ENCODE data around the gene HELZ. TPM values are rescaled to one million over a fixed set of nuclear protein-coding genes. Genes with fewer than 3 reads are reported as not detected.
A peak's percentile ranks its signal among the peaks of the same experiment; 100 is the strongest.

Gene HELZ
- total RNA-seq, 6 donors from 2014 or later, result 52.1 to 166 (median 60.8) TPM

DNA sequence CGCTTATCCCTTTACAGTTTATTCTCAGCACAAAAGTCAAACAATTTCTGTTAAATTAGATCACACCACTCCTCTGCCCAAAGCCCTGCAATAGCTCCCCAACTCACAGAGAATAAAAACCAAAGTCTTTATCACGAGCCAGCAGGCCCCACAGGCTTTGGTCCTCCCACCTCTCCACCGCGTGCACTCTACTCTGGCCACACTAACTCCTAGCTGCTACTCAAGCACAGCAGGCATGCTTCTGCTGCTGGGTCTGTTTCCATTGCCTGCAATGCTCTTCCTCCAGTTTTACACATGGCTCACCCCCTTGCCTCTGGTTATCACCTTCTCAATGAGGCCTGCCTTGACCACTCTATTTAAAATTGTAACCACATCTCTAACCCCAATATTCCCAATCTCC, 27.6 kb downstream of the HELZ start:
- Histone ChIP-seq H3K4me1 (peaks cover 25 to 48% (median 30%) of the 10 kb centered on the region in 4 donors), H3K27me3 (no peaks in the 10 kb centered on the region), H3K9me3 (no peaks in the 10 kb centered on the region), H3K36me3 (peaks cover 0 to 33% (median 14%) of the 10 kb centered on the region in 4 donors), H3K27ac (no peak overlapping the region), H3K4me3 (no peak overlapping the region)
- ATAC-seq (ENCODE audit: low FRiP score in 2 of 2) (no peak), DNase-seq (no peak)
- no peak for TF ChIP-seq POLR2AphosphoS5 (IDR thresholded peaks at IDR 0.05)
- TF ChIP-seq POLR2A (IDR thresholded peaks at IDR 0.05), result no peak
- TF ChIP-seq, protein P1, sequence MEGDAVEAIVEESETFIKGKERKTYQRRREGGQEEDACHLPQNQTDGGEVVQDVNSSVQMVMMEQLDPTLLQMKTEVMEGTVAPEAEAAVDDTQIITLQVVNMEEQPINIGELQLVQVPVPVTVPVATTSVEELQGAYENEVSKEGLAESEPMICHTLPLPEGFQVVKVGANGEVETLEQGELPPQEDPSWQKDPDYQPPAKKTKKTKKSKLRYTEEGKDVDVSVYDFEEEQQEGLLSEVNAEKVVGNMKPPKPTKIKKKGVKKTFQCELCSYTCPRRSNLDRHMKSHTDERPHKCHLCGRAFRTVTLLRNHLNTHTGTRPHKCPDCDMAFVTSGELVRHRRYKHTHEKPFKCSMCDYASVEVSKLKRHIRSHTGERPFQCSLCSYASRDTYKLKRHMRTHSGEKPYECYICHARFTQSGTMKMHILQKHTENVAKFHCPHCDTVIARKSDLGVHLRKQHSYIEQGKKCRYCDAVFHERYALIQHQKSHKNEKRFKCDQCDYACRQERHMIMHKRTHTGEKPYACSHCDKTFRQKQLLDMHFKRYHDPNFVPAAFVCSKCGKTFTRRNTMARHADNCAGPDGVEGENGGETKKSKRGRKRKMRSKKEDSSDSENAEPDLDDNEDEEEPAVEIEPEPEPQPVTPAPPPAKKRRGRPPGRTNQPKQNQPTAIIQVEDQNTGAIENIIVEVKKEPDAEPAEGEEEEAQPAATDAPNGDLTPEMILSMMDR (IDR thresholded peaks at IDR 0.05), result no peak
- no peak for TF ChIP-seq EP300 (IDR thresholded peaks at IDR 0.05)
- WGBS, 2 donors, result 94 to 95% methylated on average over 4 of the region's 4 CpGs

DNA sequence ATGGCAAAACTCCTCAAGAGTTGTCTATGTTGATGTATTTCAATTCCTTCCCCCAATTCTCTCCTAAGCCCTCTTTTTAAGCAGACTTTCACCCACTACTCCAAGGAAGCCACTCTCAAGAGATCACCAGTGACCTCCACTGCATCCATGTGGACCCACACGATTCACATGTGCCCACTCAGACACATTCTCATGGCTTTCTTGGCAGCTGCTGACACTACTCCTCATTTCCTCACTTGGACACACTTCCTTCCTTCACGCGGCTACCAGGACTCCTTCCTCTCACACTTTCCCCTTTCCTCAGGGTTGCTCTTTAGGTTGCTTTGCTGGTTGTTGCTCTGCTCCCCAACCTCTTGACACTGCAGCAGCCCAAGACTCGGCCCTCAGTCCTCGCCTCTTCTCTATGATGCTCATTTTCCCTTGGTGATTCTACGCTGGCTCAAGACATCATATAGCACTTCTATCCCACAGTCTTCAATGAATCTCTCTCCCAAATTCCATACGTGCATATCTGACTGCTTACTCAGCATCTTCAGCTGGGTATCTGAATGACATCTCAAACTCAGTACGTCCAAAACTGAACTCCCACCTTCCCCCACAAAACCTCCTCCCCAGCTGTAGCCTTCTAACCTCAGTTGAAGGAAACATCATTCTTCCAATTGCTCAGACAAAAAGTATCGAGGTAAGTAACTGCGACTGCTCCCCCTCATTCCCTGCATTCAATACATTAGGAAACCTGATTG, 28.2 kb downstream of the HELZ start:
- H3K9me3 ChIP-seq, result no peaks in the 10 kb centered on the region
- H3K27ac ChIP-seq, result no peak overlapping the region
- DNase-seq, result no peak
- no peak for ATAC-seq (ENCODE audit: low FRiP score in 2 of 2)
- no peak for TF ChIP-seq POLR2AphosphoS5 (IDR thresholded peaks at IDR 0.05)
- no peak for TF ChIP-seq POLR2A (IDR thresholded peaks at IDR 0.05)
- TF ChIP-seq, protein P1 (IDR thresholded peaks at IDR 0.05), result no peak
- TF ChIP-seq EP300 (IDR thresholded peaks at IDR 0.05), result no peak
- H3K27me3 ChIP-seq, result no peaks in the 10 kb centered on the region
- H3K4me1 ChIP-seq, result peaks cover 29 to 48% (median 33%) of the 10 kb centered on the region in 4 donors
- WGBS, 2 donors, result 68 to 69% methylated on average over 10 of the region's 10 CpGs
- H3K4me3 ChIP-seq, result no peak overlapping the region
- H3K36me3 ChIP-seq, result peaks cover 0 to 33% (median 14%) of the 10 kb centered on the region in 4 donors

DNA sequence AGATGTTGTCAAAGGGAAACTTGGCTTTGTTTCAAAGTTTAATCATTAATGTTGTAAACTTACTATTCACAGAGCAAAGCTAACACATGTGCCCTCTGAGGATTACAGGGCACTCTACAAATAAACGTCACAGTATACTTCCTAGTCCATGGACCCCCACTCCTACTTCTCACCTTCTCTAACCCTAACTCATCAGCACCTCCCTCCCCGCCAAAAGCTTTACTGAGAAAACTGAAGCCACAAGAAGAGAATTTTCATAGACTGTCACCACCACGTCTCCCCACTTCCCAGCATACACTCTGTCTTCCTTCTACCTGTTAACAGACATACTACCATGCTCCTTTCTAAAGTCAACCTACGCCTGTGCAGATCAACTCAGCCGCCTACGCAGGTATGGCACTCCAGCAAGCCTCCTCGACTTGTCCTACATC, 29.0 kb downstream of the HELZ start:
- WGBS, 2 donors, result 80 to 84% methylated on average over 7 of the region's 7 CpGs
- ATAC-seq (ENCODE audit: low FRiP score in 2 of 2), result peak in 1 of 2 donors; percentile 49
- peaks cover 0 to 33% (median 14%) of the 10 kb centered on the region in 4 donors for H3K36me3 ChIP-seq
- TF ChIP-seq EP300 (IDR thresholded peaks at IDR 0.05) (no peak), POLR2AphosphoS5 (IDR thresholded peaks at IDR 0.05) (no peak), POLR2A (IDR thresholded peaks at IDR 0.05) (no peak)
- TF ChIP-seq, protein P1 (IDR thresholded peaks at IDR 0.05), result no peak
- H3K4me1 ChIP-seq, result peaks cover 25 to 48% (median 33%) of the 10 kb centered on the region in 4 donors
- no peaks in the 10 kb centered on the region for H3K27me3 ChIP-seq
- H3K27ac ChIP-seq, result no peak overlapping the region
- no peak overlapping the region for H3K4me3 ChIP-seq
- DNase-seq, result no peak
- H3K9me3 ChIP-seq, result no peaks in the 10 kb centered on the region

DNA sequence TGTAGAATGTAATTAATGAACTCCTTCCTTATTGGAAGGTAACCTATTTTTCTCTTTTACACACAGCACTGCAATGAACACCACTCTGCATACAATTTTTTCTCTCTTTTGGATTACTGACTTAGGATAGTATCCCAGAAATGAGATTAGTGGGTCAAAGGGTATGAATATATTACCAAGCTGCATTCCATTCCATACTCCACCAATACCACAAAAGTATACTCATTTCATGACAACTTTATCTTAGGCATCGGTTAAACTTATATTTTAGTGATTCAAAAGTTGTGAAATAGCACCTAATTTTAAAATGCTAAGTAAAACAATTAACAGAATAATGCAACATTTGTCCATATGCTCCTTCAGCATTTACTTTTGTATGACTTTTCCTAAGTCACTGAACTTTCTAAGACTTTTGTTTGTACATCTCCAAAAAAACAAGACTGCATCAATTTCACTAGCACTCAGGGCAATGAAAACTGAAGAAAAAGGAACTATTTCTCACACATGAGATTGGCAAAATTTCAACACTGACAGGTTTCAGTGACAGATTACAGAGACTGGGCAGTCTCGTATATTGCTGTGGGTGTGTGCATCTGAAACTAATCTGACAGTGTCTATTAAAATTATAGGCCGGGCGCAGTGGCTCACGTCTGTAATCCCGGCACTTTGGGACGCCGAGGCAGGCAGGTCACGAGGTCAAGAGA, 32.1 kb downstream of the HELZ start:
- Histone ChIP-seq H3K4me3 (no peak overlapping the region), H3K4me1 (peaks cover 23 to 38% (median 35%) of the 10 kb centered on the region in 4 donors), H3K27me3 (no peaks in the 10 kb centered on the region), H3K9me3 (no peaks in the 10 kb centered on the region), H3K27ac (no peak overlapping the region), H3K36me3 (peaks cover 0 to 25% (median 8%) of the 10 kb centered on the region in 4 donors)
- TF ChIP-seq, protein P1 (IDR thresholded peaks at IDR 0.05), result no peak
- TF ChIP-seq EP300 (IDR thresholded peaks at IDR 0.05) (no peak), POLR2A (IDR thresholded peaks at IDR 0.05) (no peak), POLR2AphosphoS5 (IDR thresholded peaks at IDR 0.05) (no peak)
- ATAC-seq (ENCODE audit: low FRiP score in 2 of 2) (peak in 1 of 2 donors; percentile 26), DNase-seq (no peak)
- WGBS, 2 donors, result 70% methylated on average over 9 of the region's 9 CpGs
